HG03175 (cell line): Measurements from ENCODE around the gene FLII.
A peak's percentile ranks its signal among the peaks of the same experiment; 100 is the strongest.

Source experiments
- ATAC-seq: cut with Tn5 transposase; IDR thresholded peaks from one replicate; pipeline ENCODE4 v1.9.1; 2021; ENCODE audit warnings: mild to moderate bottlenecking, moderate library complexity; ENCODE audit not compliant: unreplicated experiment

Gene FLII

DNA sequence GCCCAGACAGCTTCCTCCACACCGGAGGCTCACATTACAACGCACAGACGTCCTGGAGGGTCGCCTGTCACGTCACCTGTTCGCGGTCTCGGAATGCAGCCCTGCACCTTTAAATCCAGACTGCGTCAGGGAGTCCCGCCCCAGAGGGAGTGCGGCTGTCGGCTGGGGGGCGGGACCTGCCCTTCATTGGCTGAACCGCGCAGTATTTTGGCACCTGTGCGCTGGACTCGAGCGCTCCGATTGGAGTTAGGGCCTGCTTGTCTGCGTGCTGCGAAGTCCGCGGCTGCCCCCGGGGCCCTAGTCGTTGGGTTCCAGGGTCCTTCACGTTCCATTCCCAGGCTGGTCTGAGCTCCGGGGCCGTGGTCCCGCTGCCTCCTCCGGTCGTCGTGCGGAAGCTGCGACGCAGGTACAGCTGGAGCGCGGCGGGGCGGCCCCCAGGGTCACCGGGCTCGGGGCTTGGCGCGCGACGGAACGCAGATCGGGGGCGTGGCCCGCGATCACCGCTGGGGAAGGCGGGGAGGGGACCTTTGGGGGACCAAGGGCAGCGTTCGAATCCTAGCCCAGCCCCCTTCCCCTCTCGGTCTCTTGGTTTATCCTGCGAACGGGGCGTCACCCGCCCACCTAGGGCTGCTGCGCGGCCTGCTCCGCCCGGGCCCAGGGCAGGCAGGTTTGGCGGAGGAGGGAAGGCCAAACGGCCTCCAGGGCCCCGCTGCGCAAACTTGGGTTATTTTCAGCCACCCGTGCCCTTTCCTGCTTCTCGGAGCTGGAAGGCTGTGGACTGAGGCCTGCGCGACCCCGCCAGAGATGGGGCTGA lies 2.0 kb upstream of the FLII start, which contains the start of gene MIEF2:
TSS of gene MIEF2 (plus strand) at position 331 of the 814 bp plus-strand sequence. CDS start 2,059 bp downstream, outside the sequence.
- ATAC-seq: peak; percentile 85

GRCh38 chr17:18259621-18260331 lies 1.2 kb upstream of the FLII start:
- no peak for ATAC-seq

GRCh38 chr17:18257982-18258355 lies 569 bp downstream of the FLII start:
- ATAC-seq: peak; percentile 34

- no peak for ATAC-seq
Observed at GRCh38 chr17:18257268-18257981, 1.1 kb downstream of the FLII start.

- no peak for ATAC-seq
Observed at GRCh38 chr17:18256776-18257175, 1.8 kb downstream of the FLII start.

DNA sequence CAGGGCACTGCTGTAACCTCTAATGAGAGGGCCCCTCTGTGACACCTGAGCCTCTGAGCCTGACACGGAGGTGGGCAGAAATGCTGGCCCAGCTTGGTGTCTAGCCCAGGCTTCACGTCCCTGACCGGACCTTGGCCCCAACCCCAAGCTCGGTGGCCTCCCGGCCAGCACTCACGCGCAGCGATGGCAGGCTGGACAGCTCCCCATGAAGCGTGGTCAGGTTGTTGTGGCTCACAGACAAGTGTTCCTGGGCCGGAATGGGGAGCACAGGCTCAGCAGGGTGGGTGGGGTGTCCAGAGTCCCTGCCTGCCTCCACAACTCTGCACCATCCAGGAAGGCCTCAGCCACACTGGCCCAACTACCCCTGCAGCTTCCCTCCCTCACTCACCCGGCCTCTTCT lies 2.2 kb downstream of the FLII start:
- ATAC-seq: no peak

DNA sequence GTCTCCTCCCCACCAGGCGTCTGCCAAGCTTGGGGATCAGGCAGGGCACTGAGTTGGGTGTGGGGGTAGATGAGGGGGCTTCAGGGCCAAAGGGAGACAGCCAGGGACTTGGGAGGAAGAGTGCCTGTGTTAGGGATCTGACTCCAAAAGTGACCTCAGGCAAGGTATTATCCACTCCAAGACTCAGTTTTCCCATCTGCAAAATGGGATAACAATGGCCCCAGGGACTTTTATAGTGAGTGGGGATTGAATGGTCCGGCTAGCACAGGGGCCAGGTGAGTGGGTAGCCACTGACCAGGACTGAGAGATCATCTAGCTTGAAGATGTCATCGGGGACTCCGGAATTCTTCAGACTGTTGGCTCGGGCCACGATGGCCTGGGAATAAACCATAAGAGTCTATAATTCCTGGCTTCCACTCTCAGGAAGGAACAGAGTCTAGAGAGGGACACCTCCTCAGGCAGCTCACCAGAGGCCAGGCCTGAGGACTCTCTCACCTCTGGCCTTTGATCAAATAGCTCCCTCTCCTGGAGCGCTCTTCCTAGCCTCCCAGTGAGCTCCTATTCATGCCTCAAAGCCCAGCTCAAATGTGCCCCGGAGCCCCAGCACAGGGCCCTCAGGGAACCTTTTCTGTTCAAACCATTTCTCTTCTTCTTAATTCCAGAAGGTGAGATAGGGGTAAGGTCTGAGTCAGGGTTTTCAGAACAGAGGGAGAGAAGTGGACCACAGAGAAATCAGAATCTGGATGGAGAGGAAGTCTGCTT lies 3.5 kb downstream of the FLII start:
- ATAC-seq: no peak

DNA sequence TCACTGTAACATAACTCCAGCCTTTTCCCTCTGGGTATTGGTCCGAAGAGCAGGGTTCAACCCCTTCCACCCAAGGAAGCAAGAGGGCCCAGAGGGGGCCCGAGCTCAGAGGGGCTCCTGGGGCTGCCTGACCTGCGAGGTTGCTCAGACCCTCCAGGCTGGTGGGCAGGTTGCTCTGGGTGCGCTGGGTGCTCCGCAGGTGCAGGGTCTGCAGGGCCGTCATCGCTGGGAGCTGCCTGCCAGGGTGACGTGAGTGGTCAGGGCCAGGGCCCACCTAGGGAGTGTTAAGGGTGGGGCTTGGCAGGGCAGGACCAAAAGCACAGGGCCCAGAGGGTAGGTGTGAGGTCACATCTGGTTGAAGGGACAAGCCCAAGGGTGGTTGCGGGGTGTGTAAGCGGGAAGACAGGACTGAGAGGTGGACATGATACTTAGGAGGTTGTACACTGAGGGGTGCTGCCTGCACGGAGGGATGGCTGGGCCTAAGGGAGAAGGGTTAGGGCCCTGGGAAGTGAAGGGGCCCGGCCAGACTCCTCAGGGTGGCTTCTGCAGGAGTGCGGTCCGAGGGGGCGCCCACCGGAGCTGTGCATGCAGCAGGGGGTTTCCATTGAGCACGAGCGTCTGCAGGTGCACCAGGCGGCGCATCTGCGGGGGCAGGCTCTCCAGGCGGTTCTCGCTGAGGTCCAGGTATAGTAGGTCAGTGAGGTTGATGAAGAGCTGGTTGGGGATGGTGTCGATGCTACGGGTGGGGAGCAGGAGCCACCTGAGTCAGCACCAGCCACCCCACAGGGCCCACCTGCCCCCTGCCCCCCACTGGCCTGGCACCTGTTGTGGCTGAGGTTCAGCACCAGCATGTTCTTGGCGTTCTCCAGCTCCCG lies 4.4 kb downstream of the FLII start:
- ATAC-seq: no peak

DNA sequence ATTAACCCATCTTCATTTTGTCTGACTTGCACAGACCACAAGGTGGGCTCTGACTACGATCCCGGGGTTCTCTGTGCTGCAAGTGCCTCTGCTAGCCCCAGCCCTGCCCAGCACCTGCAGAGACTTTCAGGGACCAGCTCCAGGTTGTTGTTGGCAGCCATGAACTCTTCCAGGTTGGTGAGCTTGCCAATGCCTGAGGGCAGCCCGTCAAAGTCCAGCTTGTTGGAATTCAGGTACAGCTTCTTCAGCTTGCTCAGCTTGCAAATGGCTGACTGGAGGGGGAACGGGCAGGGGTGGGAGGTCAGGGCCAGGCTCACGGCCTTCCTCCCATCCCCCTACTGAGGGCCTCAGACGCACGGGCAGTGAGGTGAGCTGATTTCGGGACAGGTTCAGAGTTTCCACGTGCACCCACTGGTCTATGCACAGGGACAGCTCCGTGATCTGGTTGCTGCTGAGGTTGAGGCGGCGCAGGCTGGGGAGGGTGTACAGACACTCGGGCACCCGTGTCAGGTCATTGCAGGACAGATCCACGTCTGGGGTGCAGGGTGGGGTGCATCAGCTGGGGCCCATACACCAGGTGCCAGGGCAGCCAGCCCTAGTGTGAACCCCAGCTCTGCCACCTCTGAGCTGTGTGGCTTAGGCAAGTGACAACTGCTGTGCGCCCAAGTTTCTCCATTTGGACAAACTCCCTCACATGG lies 5.2 kb downstream of the FLII start:
- ATAC-seq: no peak

GRCh38 chr17:18252160-18252559 lies 6.4 kb downstream of the FLII start:
- ATAC-seq: no peak

DNA sequence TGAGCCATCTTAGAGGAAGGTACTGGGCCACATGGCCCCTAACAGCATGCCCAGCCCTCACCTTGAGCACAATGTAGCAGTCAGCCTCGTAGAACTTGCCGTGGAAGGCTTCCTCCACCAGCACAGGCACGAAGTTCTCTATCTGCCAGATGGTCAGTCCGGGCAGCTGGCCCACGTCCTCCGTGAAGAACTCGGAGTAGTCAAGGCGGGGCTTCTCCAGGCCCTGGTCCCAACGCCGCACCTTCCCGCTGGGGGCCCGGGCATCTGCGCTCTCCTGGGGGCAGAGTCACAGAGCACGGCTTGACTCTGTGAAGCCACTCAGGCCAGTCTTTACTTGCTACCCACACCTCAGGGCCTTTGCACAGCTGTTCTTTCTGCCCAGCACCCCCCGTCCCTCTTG lies 7.3 kb downstream of the FLII start:
- ATAC-seq: no peak

- ATAC-seq: no peak
Observed at GRCh38 chr17:18250708-18251107, 7.8 kb downstream of the FLII start.

DNA sequence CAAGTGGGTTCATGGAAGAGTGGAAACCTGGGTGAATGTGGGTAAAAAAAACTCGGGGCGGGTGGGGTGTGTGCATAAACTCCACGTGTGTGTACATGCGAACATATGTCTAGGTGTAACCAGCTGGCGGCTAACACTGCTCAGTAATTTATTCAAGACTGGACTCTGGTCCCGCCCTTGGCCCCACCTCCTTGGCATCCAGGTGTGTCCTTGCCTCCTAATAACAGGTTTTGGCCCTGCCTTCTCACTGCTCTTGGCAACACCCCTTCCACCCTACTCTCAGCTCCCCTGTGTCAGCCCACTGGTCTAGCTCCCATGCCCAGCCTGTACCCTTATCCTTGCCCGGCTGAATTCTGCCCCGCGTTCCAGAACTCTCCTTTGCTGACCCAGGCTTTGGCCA lies 8.3 kb downstream of the FLII start:
- no peak for ATAC-seq

GRCh38 chr17:18248811-18249210 lies 9.7 kb downstream of the FLII start:
- no peak for ATAC-seq

DNA sequence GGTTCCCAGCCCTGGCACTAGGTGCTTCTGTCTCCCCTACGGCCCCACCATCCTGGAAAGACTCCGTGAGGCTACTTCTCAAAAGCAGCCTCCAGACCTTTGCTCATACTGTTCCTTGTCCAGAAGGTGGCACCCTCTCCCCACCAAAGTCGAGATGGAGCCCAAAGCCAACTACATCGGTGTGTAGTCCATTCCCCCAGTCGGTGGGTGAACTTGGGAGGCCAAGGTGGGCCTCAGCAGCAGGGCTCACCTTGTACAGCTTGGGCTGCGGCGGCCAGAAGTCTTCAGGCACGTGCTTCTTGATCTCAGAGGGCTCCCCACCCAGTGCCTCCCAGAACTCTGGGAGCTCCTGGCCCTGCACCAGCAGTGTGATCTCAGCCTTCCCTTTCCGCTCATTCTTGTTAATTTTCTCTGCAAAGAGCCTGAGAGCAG lies 10.2 kb downstream of the FLII start:
- no peak for ATAC-seq

DNA sequence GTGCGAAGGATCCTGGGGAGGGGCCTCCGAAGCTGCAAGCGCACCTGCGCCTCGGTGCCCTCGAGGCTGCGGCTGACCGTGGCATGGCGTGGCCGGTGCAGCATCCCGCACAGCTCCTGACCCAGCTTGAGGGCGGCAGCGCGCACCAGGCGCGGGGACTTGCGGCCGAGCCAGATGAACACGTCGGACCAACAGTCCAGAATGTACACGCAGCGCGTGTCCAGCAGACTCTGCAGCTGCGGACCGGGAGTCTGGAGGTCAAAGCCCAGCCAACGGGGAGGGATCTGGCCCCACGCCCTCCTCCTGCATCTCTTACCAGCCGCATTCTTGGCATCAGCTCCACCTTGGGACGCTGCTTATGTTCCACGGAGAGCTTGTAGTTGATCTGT lies 10.9 kb downstream of the FLII start:
- ATAC-seq: no peak

DNA sequence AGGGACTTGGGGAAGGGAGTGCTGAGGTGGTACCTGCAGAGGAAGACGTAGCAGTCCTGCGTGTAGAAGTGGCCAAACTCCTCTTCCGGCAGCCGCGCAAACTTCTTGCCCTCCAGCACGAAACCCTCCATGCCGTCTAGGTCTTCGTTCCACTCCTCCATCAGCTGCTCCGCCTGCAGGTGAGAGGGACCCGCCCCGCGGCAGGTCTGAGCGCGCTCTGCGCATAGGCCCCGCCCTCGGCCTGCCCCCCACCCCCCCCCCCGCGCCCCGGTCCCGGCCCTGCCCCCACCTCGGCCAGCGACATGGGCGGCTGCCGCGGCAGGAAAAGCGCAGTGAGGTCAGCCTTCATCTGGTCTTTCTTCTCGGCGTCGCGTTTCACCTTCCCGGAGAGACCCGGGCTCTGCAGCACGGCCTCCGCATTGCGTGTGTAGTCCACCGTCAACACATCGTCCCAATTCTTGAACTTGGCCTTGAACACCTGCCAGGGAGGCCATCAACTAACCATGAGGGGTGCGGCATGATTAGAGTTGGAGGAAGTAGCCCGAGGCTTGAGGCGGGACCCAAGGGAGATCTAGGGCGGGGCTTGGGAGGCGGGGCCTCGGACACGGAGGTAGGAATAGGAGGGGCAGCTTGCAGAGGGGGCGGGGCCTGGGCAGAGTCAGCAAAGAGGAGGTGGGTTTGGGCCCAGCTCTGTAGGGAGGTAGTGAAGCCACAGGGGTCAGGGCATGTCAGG lies 11.5 kb downstream of the FLII start:
- ATAC-seq: no peak

GRCh38 chr17:18246109-18246725 lies 12.3 kb downstream of the FLII start:
- no peak for ATAC-seq
